K562 (cell line): ENCODE measurements around the gene ZFYVE27. TPM values are rescaled to one million over a fixed set of nuclear protein-coding genes. Genes with fewer than 3 reads are reported as not detected.

Experiments used
- C11orf30 ChIP-seq: fragments of 450-650 bp; IDR thresholded peaks from 2 replicates; pipeline ENCODE4 v1.6.1; 2016; ENCODE audit warnings: low read depth, mild to moderate bottlenecking
- FOXK1 ChIP-seq: sonication (generic); formaldehyde crosslinking; IDR thresholded peaks from 2 replicates; pipeline ENCODE4 v1.8.0; 2022; ENCODE audit warnings: missing genetic modification reagents, mild to moderate bottlenecking, borderline replicate concordance
- GTF2A2 ChIP-seq: IDR thresholded peaks from 2 replicates; pipeline ENCODE4 v1.6.1; 2016; ENCODE audit warnings: mild to moderate bottlenecking, missing genetic modification characterization, missing compliant biosample characterization
- MAFG ChIP-seq: fragments of 450-650 bp; conservative IDR thresholded peaks from 2 replicates; pipeline ENCODE4 v1.6.1; 2016; ENCODE audit warnings: missing genetic modification characterization, missing compliant biosample characterization
- MEF2D ChIP-seq: conservative IDR thresholded peaks from 2 replicates; pipeline ENCODE4 v1.6.1; 2016; ENCODE audit warnings: low read depth, missing genetic modification characterization, missing compliant biosample characterization
- MEIS2 ChIP-seq: fragments of 450-650 bp; IDR thresholded peaks from 2 replicates; pipeline ENCODE4 v1.6.1; 2014; ENCODE audit warnings: mild to moderate bottlenecking; ENCODE audit not compliant: partially characterized antibody
- NR2C2 ChIP-seq, 2 experiments: fragments of 200-800 bp in 1 of 2; sonication (Bioruptor generic) in 1 of 2; sonication (generic) in 1 of 2; formaldehyde crosslinking in 1 of 2; IDR thresholded peaks; 2 replicates each; pipeline versions ENCODE4 v1.6.1 to v1.8.0; 2016 to 2022; ENCODE audit warnings: mild to moderate bottlenecking in 1 of 2, missing compliant biosample characterization in 1 of 2, missing genetic modification characterization in 1 of 2, missing genetic modification reagents in 1 of 2
- NR4A1 ChIP-seq, 2 experiments: fragments of 250-450 bp in 1 of 2; fragments of 450-650 bp in 1 of 2; sonication (Bioruptor Pico) in 1 of 2; IDR thresholded peaks; 2 replicates each; pipeline versions ENCODE4 v1.4.0 to v1.6.1; 2016 to 2020; ENCODE audit warnings: mild to moderate bottlenecking in 2 of 2, missing compliant biosample characterization in 1 of 2, missing genetic modification characterization in 1 of 2, moderate library complexity in 1 of 2
- PTTG1 ChIP-seq: fragments of 450-650 bp; IDR thresholded peaks from 2 replicates; pipeline ENCODE4 v1.6.1; 2016; ENCODE audit warnings: low read depth, mild to moderate bottlenecking, missing genetic modification characterization, missing compliant biosample characterization
- ZNF165 ChIP-seq: fragments of 250-450 bp; sonication (Bioruptor Pico); IDR thresholded peaks from 2 replicates; pipeline ENCODE4 v1.4.0; 2020; ENCODE audit warnings: borderline replicate concordance
- ZNF316 ChIP-seq: fragments of 450-650 bp; IDR thresholded peaks from 2 replicates; pipeline ENCODE4 v1.6.1; 2016
- ZNF644 ChIP-seq: fragments of 200-800 bp; sonication (Bioruptor generic); IDR thresholded peaks from 2 replicates; pipeline ENCODE4 v1.6.1; 2016; ENCODE audit warnings: low read depth, missing genetic modification characterization, missing compliant biosample characterization
- ZNF785 ChIP-seq: fragments of 250-450 bp; sonication (Bioruptor Pico); IDR thresholded peaks from 2 replicates; pipeline ENCODE4 v1.4.0; 2020; ENCODE audit warnings: mild to moderate bottlenecking
- polyA plus RNA-seq, 8 experiments: library from polyadenylated mRNA; depleted of rRNA in 4 of 8; stranded (reverse) in 5 of 8; unstranded in 3 of 8; fragments of >200 nt; fragmentation: Nextera tagmentation in 2 of 8; fragmentation: Illumina TruSeq in 1 of 8; extraction: Ambion mirVana in 2 of 8; extraction: Trizol in 1 of 8; gene quantifications; 2 replicates each; pipeline versions ENCODE4 v1.2.1 to v1.2.3, GENCODE V29; 2011 to 2014; ENCODE audit warnings: inconsistent platforms in 1 of 8, missing spikeins in 1 of 8
- total RNA-seq, 7 experiments: library from RNA; depleted of rRNA in 6 of 7; stranded (reverse); fragments of >200 nt in 6 of 7; fragmentation: Illumina TruSeq in 2 of 7; extraction: Trizol in 2 of 7; gene quantifications; 2 replicates each; pipeline versions ENCODE4 v1.2.1 to v1.2.3, GENCODE V29; 2011 to 2021; ENCODE audit warnings: low replicate concordance in 1 of 7
- TF ChIP-seq, protein P1 (sequence below): fragments of 450-650 bp; conservative IDR thresholded peaks from 2 replicates; pipeline ENCODE4 v1.6.1; 2016; ENCODE audit warnings: missing genetic modification characterization, low read depth, mild to moderate bottlenecking, missing compliant biosample characterization, moderate library complexity
- TF ChIP-seq, protein P2 (sequence below), 2 experiments: fragments of 250-450 bp in 1 of 2; fragments of 450-650 bp in 1 of 2; sonication (Bioruptor Pico) in 1 of 2; IDR thresholded peaks; 2 replicates each; pipeline versions ENCODE4 v1.6.1 to v1.8.0; 2016 to 2021; ENCODE audit warnings: mild to moderate bottlenecking in 2 of 2, moderate library complexity in 2 of 2, missing compliant biosample characterization in 1 of 2, missing genetic modification characterization in 1 of 2
- TF ChIP-seq, protein P3 (sequence below), 2 experiments: fragments of 450-650 bp in 1 of 2; sonication (generic) in 1 of 2; formaldehyde crosslinking in 1 of 2; IDR thresholded peaks in 1 of 2; conservative IDR thresholded peaks in 1 of 2; 2 replicates each; pipeline versions ENCODE4 v1.6.1 to v1.8.1; 2016 to 2023; ENCODE audit warnings: mild to moderate bottlenecking in 2 of 2, moderate library complexity in 2 of 2, inconsistent platforms in 1 of 2, missing genetic modification reagents in 1 of 2
- TF ChIP-seq, protein P4 (sequence below), 2 experiments: fragments of 450-650 bp; conservative IDR thresholded peaks; 2 replicates each; pipeline ENCODE4 v1.6.1; 2017; ENCODE audit warnings: mild to moderate bottlenecking in 2 of 2, moderate library complexity in 2 of 2

ZFYVE27 gene
- total and polyA plus RNA-seq, 9 of the 15 experiments (the other 6 are each of a cell fraction or from before 2014, with no cell fraction given): 0.81 to 21.9 (median 15.3) TPM

DNA sequence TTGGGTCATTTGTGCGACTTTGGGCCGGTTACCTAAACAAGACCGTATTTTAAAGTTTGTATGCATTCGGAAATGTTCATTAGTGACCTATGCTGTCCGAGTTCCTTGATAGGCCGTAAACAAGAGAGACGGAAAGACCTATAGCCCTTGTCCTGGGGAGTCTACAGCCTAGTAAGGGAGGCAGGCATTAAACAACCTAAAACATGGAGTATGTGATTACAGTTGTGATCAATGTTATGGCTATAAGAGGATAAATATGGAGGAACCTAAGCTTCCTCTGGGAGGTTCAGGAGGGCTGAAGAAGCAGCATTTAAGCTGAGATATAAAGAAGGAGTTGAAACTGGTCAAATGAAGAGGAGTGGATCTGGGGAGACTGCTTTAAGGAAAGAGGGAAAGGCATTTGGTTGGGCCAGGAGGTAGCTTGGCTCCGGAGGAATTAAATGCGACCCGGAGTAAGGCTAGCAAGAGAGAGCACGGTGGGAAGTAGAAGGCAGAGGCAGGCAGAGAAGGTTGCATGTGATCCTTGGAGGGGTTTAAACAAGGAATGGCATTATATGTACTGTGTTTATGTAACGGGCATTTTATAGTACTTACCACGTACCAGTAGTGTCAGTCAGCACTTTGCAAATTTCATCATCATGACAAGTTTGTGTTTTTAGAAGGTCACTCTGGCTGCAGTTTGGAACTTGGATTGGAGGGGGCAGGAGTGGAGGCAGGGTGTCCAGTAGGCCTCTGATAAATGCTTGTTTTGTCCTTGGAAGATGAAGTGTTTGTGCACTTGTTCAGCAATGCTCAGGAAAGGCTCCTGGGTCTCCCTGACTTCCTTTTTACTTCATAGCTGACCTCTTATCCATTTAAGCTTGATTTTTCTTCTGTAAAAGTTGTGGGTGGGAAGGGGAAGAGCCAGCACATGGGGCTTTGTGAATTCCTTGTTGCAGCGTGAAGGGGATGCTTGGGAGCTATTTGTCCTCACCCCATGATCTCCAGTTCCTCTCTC is 48.8 kb upstream of the ZFYVE27 start (continued):
- no peak for TF ChIP-seq NR4A1 (CRISPR knock-in tag; IDR thresholded peaks at IDR 0.05)
- peak; percentile 74; the same call in 1 of the 2 replicates for TF ChIP-seq NR4A1 (tag; IDR thresholded peaks at IDR 0.05)
- 0 out of 2 replicates have a peak, but pooled peaks have one; percentile 34 for TF ChIP-seq MEF2D (tag)
- TF ChIP-seq, protein P1, sequence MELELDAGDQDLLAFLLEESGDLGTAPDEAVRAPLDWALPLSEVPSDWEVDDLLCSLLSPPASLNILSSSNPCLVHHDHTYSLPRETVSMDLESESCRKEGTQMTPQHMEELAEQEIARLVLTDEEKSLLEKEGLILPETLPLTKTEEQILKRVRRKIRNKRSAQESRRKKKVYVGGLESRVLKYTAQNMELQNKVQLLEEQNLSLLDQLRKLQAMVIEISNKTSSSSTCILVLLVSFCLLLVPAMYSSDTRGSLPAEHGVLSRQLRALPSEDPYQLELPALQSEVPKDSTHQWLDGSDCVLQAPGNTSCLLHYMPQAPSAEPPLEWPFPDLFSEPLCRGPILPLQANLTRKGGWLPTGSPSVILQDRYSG (tag): peak; percentile 64; the same call in 1 of the 2 replicates
- no peak for TF ChIP-seq NR2C2 (CRISPR knock-in tag; IDR thresholded peaks at IDR 0.05)
- TF ChIP-seq NR2C2 (tag; IDR thresholded peaks at IDR 0.05): peak; percentile 46
- TF ChIP-seq PTTG1: 0 out of 2 replicates have a peak, but pooled peaks have one; percentile 50
- TF ChIP-seq C11orf30: peak; percentile 51; the same call in 1 of the 2 replicates
- TF ChIP-seq ZNF165 (CRISPR knock-in tag): no peak
- TF ChIP-seq MEIS2: peak; percentile 43
- TF ChIP-seq, protein P2, sequence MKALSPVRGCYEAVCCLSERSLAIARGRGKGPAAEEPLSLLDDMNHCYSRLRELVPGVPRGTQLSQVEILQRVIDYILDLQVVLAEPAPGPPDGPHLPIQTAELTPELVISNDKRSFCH (CRISPR knock-in tag; IDR thresholded peaks at IDR 0.05): no peak
- TF ChIP-seq, protein P2 (tag; IDR thresholded peaks at IDR 0.05): peak; percentile 67
- TF ChIP-seq MAFG (tag): 0 out of 2 replicates have a peak, but pooled peaks have one; percentile 25
- TF ChIP-seq, protein P3, sequence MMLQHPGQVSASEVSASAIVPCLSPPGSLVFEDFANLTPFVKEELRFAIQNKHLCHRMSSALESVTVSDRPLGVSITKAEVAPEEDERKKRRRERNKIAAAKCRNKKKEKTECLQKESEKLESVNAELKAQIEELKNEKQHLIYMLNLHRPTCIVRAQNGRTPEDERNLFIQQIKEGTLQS (IDR thresholded peaks at IDR 0.05): peak; percentile 87
- TF ChIP-seq, protein P3 (CRISPR knock-in tag; conservative IDR thresholded peaks at IDR 0.05): no peak
- TF ChIP-seq, protein P4, sequence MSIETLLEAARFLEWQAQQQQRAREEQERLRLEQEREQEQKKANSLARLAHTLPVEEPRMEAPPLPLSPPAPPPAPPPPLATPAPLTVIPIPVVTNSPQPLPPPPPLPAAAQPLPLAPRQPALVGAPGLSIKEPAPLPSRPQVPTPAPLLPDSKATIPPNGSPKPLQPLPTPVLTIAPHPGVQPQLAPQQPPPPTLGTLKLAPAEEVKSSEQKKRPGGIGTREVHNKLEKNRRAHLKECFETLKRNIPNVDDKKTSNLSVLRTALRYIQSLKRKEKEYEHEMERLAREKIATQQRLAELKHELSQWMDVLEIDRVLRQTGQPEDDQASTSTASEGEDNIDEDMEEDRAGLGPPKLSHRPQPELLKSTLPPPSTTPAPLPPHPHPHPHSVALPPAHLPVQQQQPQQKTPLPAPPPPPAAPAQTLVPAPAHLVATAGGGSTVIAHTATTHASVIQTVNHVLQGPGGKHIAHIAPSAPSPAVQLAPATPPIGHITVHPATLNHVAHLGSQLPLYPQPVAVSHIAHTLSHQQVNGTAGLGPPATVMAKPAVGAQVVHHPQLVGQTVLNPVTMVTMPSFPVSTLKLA (conservative IDR thresholded peaks at IDR 0.05): 0 out of 4 replicates have a peak, but pooled peaks of 1 of the 2 experiments have one; percentile 0
- TF ChIP-seq GTF2A2 (tag): 0 out of 2 replicates have a peak, but pooled peaks have one; percentile 27
- TF ChIP-seq ZNF316: peak; percentile 62; the same call in 1 of the 2 replicates
- TF ChIP-seq ZNF785: 0 out of 2 replicates have a peak, but pooled peaks have one; percentile 41
- TF ChIP-seq FOXK1 (CRISPR knock-in tag): 0 out of 2 replicates have a peak, but pooled peaks have one; percentile 7
- peak; percentile 44; the same call in 1 of the 2 replicates for TF ChIP-seq ZNF644 (tag)
